HG03135 (cell line): ENCODE results near the gene CLEC4C.

ENCODE experiments used
- ATAC-seq: cut with Tn5 transposase; IDR thresholded peaks from one replicate; pipeline ENCODE4 v1.9.1; 2021; ENCODE audit warnings: mild to moderate bottlenecking, moderate library complexity; ENCODE audit not compliant: unreplicated experiment

The CLEC4C gene

GRCh38 chr12:7729746-7730145 lies 17.4 kb downstream of the CLEC4C start:
- ATAC-seq = no peak

- no peak for ATAC-seq
These were observed 23.2 kb downstream of the CLEC4C start for GRCh38 chr12:7723926-7724325.

GRCh38 chr12:7719946-7720730 lies 27.0 kb downstream of the CLEC4C start:
- no peak for ATAC-seq

GRCh38 chr12:7716381-7716780 lies 30.8 kb downstream of the CLEC4C start:
- ATAC-seq = no peak

GRCh38 chr12:7712841-7713442 lies 34.2 kb downstream of the CLEC4C start:
- no peak for ATAC-seq

GRCh38 chr12:7711133-7711532 lies 36.0 kb downstream of the CLEC4C start, which contains the start of gene DPPA3:
Gene DPPA3 (plus strand): TSS chr12:7711433. CDS start chr12:7711571, 138 bp downstream.
- no peak for ATAC-seq

- ATAC-seq = no peak
These were observed 37.1 kb downstream of the CLEC4C start for GRCh38 chr12:7709969-7710675.

- no peak for ATAC-seq
These were observed 41.3 kb downstream of the CLEC4C start for GRCh38 chr12:7705846-7706245.

GRCh38 chr12:7695566-7696197 lies 51.5 kb downstream of the CLEC4C start, which contains the start of gene GDF3:
Gene GDF3 (minus strand): TSS chr12:7695775. CDS start chr12:7695728, 47 bp downstream.
- no peak for ATAC-seq

- no peak for ATAC-seq
These were observed 52.0 kb downstream of the CLEC4C start for GRCh38 chr12:7695237-7695560.

- no peak for ATAC-seq
These were observed 52.5 kb downstream of the CLEC4C start for GRCh38 chr12:7694556-7695236.

- no peak for ATAC-seq
These were observed 53.4 kb downstream of the CLEC4C start for GRCh38 chr12:7693793-7694192.

- no peak for ATAC-seq
These were observed 65.6 kb downstream of the CLEC4C start for GRCh38 chr12:7681535-7681934.
